BE2C (cell line): ENCODE measurements around the gene FGF14.

Source experiments
- DNase-seq: peaks from one replicate; pipeline ENCODE4 v3.0.0-alpha.2; 2020
- H3K27me3 ChIP-seq: fragments of 250-450 bp; sonication (Bioruptor Pico); 2 replicates; pipeline ENCODE4 v1.5.1; 2020; ENCODE audit warnings: mild to moderate bottlenecking
- H3K36me3 ChIP-seq: fragments of 250-450 bp; sonication (Bioruptor Pico); 2 replicates; pipeline ENCODE4 v1.5.1; 2020; ENCODE audit warnings: mild to moderate bottlenecking
- H3K4me1 ChIP-seq: fragments of 250-450 bp; sonication (Bioruptor Pico); 2 replicates; pipeline ENCODE4 v1.5.1; 2020
- H3K4me3 ChIP-seq: 2 replicates; pipeline ENCODE4 v1.5.1; 2011; ENCODE audit warnings: low read depth, low read length
- H3K9me3 ChIP-seq: fragments of 250-450 bp; sonication (Bioruptor Pico); 2 replicates; pipeline ENCODE4 v1.5.1; 2020
- CTCF ChIP-seq: IDR thresholded peaks from 2 replicates; pipeline ENCODE4 v1.5.1; 2012; ENCODE audit warnings: mild to moderate bottlenecking, low read depth, low read length

Gene FGF14

DNA sequence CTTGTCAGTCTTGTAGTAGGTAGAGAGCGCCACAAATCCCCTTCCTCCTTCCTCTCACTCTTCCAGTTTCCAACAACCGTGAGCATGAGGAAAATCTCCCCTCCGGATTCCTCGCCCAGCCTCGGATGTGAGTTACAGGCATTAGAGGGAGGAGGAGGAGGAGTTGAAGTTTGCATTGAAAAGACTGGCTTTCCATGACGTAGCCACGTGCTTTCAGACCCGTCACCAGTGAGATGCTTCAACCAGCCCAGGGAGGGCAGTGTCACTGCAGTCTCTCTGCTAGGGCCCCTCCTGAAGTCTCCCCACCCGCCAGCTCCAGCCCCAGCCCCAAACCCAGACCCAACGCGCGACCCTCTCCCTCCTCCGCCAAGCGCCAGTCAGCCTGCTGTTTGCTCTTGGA, 442 bp upstream of the FGF14 start:
- peak; percentile 91 for DNase-seq
- Histone ChIP-seq H3K9me3 (no peaks in the 10 kb centered on the region), H3K36me3 (no peaks in the 10 kb centered on the region), H3K27me3 (no peaks in the 10 kb centered on the region), H3K4me3 (peak overlapping the region; percentile 82), H3K4me1 (no peaks in the 10 kb centered on the region; the same call in 1 of the 2 replicates)
- TF ChIP-seq CTCF, result peak; percentile 65

- Histone ChIP-seq H3K9me3 (no peaks in the 10 kb centered on the region), H3K4me1 (no peaks in the 10 kb centered on the region; the same call in 1 of the 2 replicates), H3K4me3 (peak overlapping the region; percentile 82), H3K36me3 (no peaks in the 10 kb centered on the region), H3K27me3 (no peaks in the 10 kb centered on the region)
- DNase-seq, result no peak
- no peak for TF ChIP-seq CTCF
Observed at GRCh38 chr13:102401265-102401664, 583 bp downstream of the FGF14 start.

DNA sequence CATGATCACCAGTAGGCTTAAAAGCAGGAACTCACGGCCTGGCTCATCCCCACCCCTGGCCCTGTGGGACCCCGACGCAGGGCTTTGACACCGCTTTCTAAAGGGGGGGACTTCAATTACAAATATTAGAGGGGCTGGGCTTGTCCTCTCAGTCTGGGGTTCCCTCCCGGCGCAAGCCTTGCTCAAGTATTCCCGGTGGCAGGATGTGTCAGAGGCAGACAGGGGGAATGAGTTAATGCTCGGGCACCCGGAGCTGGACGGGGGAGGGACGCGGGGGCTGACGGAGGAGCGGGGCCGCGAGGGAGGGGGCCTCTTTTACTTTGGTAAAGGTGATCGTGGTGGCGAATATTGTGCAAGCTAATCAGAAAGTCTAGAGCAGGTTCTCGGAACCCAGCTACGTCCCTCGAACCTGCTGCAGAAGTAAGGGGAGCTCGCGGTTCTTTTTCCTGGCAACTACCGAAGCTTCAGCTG, 1.1 kb downstream of the FGF14 start:
- peak; percentile 58 for DNase-seq
- Histone ChIP-seq H3K27me3 (no peaks in the 10 kb centered on the region), H3K4me3 (peak overlapping the region; percentile 82)

DNA sequence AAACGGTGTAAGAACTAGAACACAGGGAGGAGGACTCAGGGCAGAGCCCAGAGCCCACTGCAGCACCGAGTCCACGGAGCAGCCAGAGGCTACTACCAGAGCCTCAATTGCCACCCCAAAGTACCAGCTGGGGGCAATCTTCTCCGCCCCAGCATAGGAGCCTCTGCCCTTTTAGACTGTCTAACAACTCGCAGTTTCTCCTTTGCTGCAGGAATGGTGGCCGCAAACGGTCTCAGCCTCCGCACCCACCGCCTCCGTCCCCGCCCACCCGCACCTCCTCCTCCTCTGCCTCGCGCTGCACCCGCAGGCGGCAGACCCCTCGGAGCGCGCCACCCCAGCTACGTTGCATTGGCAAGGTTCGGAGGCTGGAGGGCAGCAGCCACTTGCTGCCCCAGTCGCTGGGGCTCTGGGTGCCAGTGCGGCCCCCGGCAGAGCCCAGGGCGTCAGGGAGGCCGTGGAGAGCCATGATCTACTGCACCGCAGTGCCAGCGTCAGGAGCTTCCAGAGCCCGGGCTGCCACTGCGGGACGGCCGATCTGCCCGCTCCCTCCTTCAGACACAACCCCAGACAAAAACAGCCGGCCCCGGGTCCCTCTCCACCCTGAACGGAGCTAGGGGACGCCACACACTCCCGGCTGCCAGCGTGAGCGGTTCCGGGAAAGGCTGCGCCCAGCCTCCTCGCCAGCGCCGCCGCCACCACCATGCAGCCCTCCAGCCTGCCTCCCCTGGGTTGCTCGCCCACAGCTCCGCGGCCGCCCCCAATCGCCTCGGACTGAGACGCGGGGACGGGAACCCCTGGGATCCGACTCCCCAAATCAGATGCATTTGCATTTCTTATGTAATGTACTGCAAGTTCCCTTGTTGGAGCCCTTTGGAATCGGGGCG, 1.8 kb downstream of the FGF14 start:
- Histone ChIP-seq H3K27me3 (no peaks in the 10 kb centered on the region), H3K9me3 (no peaks in the 10 kb centered on the region), H3K36me3 (no peaks in the 10 kb centered on the region), H3K4me1 (no peaks in the 10 kb centered on the region; the same call in none of the 2 replicates), H3K4me3 (peak overlapping the region; percentile 82)
- DNase-seq, result peak; percentile 77
- TF ChIP-seq CTCF, result peak; percentile 49

More for the DNA sequence above, 1.1 kb downstream of the FGF14 start:
- no peak for TF ChIP-seq CTCF
- no peaks in the 10 kb centered on the region for H3K36me3 ChIP-seq
- no peaks in the 10 kb centered on the region for H3K9me3 ChIP-seq
- no peaks in the 10 kb centered on the region; the same call in 1 of the 2 replicates for H3K4me1 ChIP-seq

DNA sequence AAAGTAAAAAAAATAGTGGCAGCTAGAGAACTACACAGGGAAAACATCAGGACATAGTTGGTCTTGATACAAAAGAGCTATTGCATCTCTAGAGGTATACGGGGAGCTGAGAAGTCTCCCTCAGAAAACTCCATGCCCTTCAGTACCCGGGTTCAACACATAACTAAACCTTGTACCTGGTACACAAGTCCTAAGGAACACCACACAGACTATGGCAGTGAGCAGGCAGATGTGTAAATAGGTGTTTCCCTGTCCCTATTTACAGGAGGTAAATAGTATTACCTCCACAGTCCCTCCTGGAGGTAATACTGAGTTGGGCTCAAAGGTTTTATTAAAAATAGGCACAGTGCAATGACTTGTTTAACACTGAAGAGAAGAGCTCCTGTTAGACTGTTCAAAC, 5.9 kb downstream of the FGF14 start:
- Histone ChIP-seq H3K27me3 (no peaks in the 10 kb centered on the region), H3K9me3 (no peaks in the 10 kb centered on the region), H3K4me3 (no peak overlapping the region), H3K36me3 (no peaks in the 10 kb centered on the region), H3K4me1 (peaks cover 7% of the 10 kb centered on the region)
- no peak for DNase-seq
- no peak for TF ChIP-seq CTCF

- H3K27me3 ChIP-seq, result no peaks in the 10 kb centered on the region
- no peaks in the 10 kb centered on the region for H3K9me3 ChIP-seq
- DNase-seq, result no peak
- H3K4me1 ChIP-seq, result peaks cover 7% of the 10 kb centered on the region
- peak overlapping the region; percentile 83 for H3K4me3 ChIP-seq
- H3K36me3 ChIP-seq, result no peaks in the 10 kb centered on the region
- no peak for TF ChIP-seq CTCF
Observed at GRCh38 chr13:102395174-102395573, 6.7 kb downstream of the FGF14 start.
